K562 (cell line): ENCODE results near the gene KLHL29.

ENCODE experiments used
- EP300 ChIP-seq: IDR thresholded peaks from 2 replicates; pipeline ENCODE4 v1.6.1; 2012; ENCODE audit warnings: low read length, improper control_type of control experiment
- SIN3B ChIP-seq: fragments of 450-650 bp; IDR thresholded peaks from 2 replicates; pipeline ENCODE4 v1.6.1; 2017; ENCODE audit warnings: low read depth, mild to moderate bottlenecking, moderate library complexity
- SMARCA4 ChIP-seq: fragments of 450-650 bp; IDR thresholded peaks from 2 replicates; pipeline ENCODE4 v1.6.1; 2016
- XRCC3 ChIP-seq: fragments of 450-650 bp; IDR thresholded peaks from 2 replicates; pipeline ENCODE4 v1.6.1; 2017; ENCODE audit warnings: mild to moderate bottlenecking, moderate library complexity
- ZBTB33 ChIP-seq: sonication (generic); formaldehyde crosslinking; IDR thresholded peaks from 2 replicates; pipeline ENCODE4 v1.8.1; 2023; ENCODE audit warnings: mild to moderate bottlenecking, missing genetic modification reagents

GRCh38 chr2:23441414-23441813 is 56.4 kb downstream of the KLHL29 start:
- TF ChIP-seq SMARCA4, result no peak
- no peak for TF ChIP-seq SIN3B
- no peak for TF ChIP-seq XRCC3
- TF ChIP-seq EP300, result no peak
- TF ChIP-seq ZBTB33 (CRISPR knock-in tag), result no peak
